OCI-LY7 (cell line): ENCODE results near the gene PADI4.

Source experiments
- CTCF ChIP-seq: fragments of 200-600 bp; sonication (generic); conservative IDR thresholded peaks from 2 replicates; pipeline ENCODE4 v1.5.1; 2014; ENCODE audit warnings: mild to moderate bottlenecking, antibody characterized with exemption, low read length, moderate library complexity, mixed read lengths
- EZH2phosphoT487 ChIP-seq: fragments of 200-600 bp; sonication (generic); IDR thresholded peaks from 2 replicates; pipeline ENCODE4 v1.6.1; 2018; ENCODE audit warnings: low read depth, borderline replicate concordance, mild to moderate bottlenecking, mixed run types, antibody characterized with exemption, low read length, moderate library complexity, mixed read lengths

GRCh38 chr1:17301767-17302166 is 6.2 kb upstream of the PADI4 start:
- TF ChIP-seq CTCF (no peak), EZH2phosphoT487 (no peak)
